A673 (cell line): ENCODE data around the gene ZNF664. TPM values are rescaled to one million over a fixed set of nuclear protein-coding genes. Genes with fewer than 3 reads are reported as not detected.

ENCODE experiments used
- BruUV-seq: library from RNA; stranded (reverse); fragments of 400-500 nt; replicated peaks from 2 replicates; lab custom pipeline; 2021; lab: Mats Ljungman, UMichigan
- CTCF ChIA-PET: fragments of 300-600 bp; sonication (Branson Sonifier 250); formaldehyde crosslinking; loops from one replicate; lab custom pipeline; 2022; ENCODE audit warnings: antibody characterized with exemption; lab: Charles Lee
- POLR2A ChIA-PET: fragments of 300-600 bp; sonication (Branson Sonifier 250); formaldehyde crosslinking; loops from one replicate; lab custom pipeline; 2022; ENCODE audit warnings: antibody characterized with exemption; ENCODE audit not compliant: low non-redundant PET; lab: Charles Lee
- DNase-seq: peaks from one replicate; pipeline ENCODE4 v3.0.0-alpha.2; 2015; ENCODE audit warnings: low spot score
- H3K27ac ChIP-seq: fragments of 200-600 bp; sonication (generic); 2 replicates; pipeline ENCODE4 v1.5.1; 2016; ENCODE audit warnings: mixed run types, low read depth, mild to moderate bottlenecking, mixed read lengths, antibody characterized with exemption, low read length; ENCODE audit not compliant: poor library complexity, severe bottlenecking
- H3K27me3 ChIP-seq: fragments of 200-600 bp; sonication (generic); replicated peaks from 2 replicates; pipeline ENCODE4 v1.6.1; 2017; ENCODE audit warnings: mixed run types, low read depth, mild to moderate bottlenecking, mixed read lengths, antibody characterized with exemption, low read length; ENCODE audit not compliant: insufficient read depth, poor library complexity
- H3K36me3 ChIP-seq: fragments of 200-600 bp; sonication (generic); 2 replicates; pipeline ENCODE4 v1.6.1; 2016; ENCODE audit warnings: mixed run types, mild to moderate bottlenecking, mixed read lengths, antibody characterized with exemption, low read length; ENCODE audit not compliant: insufficient read depth, poor library complexity, severe bottlenecking
- H3K4me1 ChIP-seq: fragments of 200-600 bp; sonication (generic); 2 replicates; pipeline ENCODE4 v1.6.1; 2017; ENCODE audit warnings: mixed run types, mild to moderate bottlenecking, mixed read lengths, antibody characterized with exemption, low read length; ENCODE audit not compliant: insufficient read depth, poor library complexity, severe bottlenecking
- H3K4me3 ChIP-seq: fragments of 200-600 bp; sonication (generic); 2 replicates; pipeline ENCODE4 v1.5.1; 2016; ENCODE audit warnings: low read depth, mixed run types, mild to moderate bottlenecking, mixed read lengths, low read length; ENCODE audit not compliant: poor library complexity, severe bottlenecking
- H3K9me3 ChIP-seq: fragments of 200-600 bp; sonication (generic); 2 replicates; pipeline ENCODE4 v1.6.1; 2016; ENCODE audit warnings: mixed run types, low read depth, mild to moderate bottlenecking, mixed read lengths, antibody characterized with exemption, low read length; ENCODE audit not compliant: poor library complexity, severe bottlenecking
- EZH2 ChIP-seq: fragments of 200-600 bp; sonication (generic); IDR thresholded peaks from 2 replicates; pipeline ENCODE4 v1.6.1; 2017; ENCODE audit warnings: borderline replicate concordance, low read depth, mild to moderate bottlenecking, mixed read lengths, antibody characterized with exemption, low read length; ENCODE audit not compliant: poor library complexity, severe bottlenecking
- intact Hi-C: fragments of 100-400 bp; cut with micrococcal nuclease; formaldehyde crosslinking; loops from one replicate; pipeline ENCODE4 v1.10.0; 2022; ENCODE audit not compliant: unreplicated experiment
- total RNA-seq: library from RNA; stranded (reverse); gene quantifications from 2 replicates; pipeline ENCODE4 v1.2.3, GENCODE V29; 2021
- TF ChIP-seq, protein P1 (sequence below): fragments of 300-800, 200-600 bp; sonication (generic); conservative IDR thresholded peaks from 2 replicates; pipeline ENCODE4 v1.5.1; 2017; ENCODE audit warnings: low read depth, mild to moderate bottlenecking, antibody characterized with exemption, low read length, moderate library complexity, mixed read lengths

Gene ZNF664
- total RNA-seq, 1 experiment from 2014 or later, result 135 TPM

- DNase-seq, result no peak
- intact Hi-C loops, result no loop called here
- no peaks in the 10 kb centered on the region for H3K36me3 ChIP-seq
- no TSS peak for BruUV-seq
- H3K4me3 ChIP-seq, result no peak overlapping the region
- no peaks in the 10 kb centered on the region for H3K27me3 ChIP-seq
- TF ChIP-seq, protein P1, sequence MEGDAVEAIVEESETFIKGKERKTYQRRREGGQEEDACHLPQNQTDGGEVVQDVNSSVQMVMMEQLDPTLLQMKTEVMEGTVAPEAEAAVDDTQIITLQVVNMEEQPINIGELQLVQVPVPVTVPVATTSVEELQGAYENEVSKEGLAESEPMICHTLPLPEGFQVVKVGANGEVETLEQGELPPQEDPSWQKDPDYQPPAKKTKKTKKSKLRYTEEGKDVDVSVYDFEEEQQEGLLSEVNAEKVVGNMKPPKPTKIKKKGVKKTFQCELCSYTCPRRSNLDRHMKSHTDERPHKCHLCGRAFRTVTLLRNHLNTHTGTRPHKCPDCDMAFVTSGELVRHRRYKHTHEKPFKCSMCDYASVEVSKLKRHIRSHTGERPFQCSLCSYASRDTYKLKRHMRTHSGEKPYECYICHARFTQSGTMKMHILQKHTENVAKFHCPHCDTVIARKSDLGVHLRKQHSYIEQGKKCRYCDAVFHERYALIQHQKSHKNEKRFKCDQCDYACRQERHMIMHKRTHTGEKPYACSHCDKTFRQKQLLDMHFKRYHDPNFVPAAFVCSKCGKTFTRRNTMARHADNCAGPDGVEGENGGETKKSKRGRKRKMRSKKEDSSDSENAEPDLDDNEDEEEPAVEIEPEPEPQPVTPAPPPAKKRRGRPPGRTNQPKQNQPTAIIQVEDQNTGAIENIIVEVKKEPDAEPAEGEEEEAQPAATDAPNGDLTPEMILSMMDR, result no peak
- no peaks in the 10 kb centered on the region for H3K4me1 ChIP-seq
- ChIA-PET POLR2A (no interaction called here), CTCF (interaction anchor here (0.5 kb wide), 1 partner anchor 245 kb away, joined by 3 read pairs; no protein-coding TSS in a partner anchor)
- no peak overlapping the region for H3K27ac ChIP-seq
- H3K9me3 ChIP-seq, result peaks cover 17% of the 10 kb centered on the region
These were observed 72.8 kb downstream of the ZNF664 start for GRCh38 chr12:124045671-124046455.

DNA sequence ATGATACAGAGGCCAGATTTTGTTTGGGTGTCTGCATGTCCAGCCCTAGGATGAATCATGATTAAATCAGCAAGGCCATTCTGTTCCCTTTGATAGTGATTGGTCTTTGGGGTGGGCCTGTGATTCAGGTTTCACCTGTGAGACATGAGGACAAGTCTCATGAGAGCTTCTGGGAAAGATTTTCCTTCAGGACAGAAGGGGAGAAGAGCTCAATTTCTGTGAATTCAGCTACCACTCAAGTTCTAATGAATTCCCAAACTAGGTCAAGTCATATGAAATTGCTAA, 73.4 kb downstream of the ZNF664 start:
- Histone ChIP-seq H3K27ac (no peak overlapping the region), H3K4me3 (no peak overlapping the region), H3K27me3 (no peaks in the 10 kb centered on the region), H3K4me1 (no peaks in the 10 kb centered on the region), H3K36me3 (no peaks in the 10 kb centered on the region), H3K9me3 (peaks cover 17% of the 10 kb centered on the region)
- ChIA-PET CTCF (interaction anchor here (0.5 to 0.6 kb wide), 2 partner anchors 245 to 719 kb away, joined by 3 to 5 read pairs; no protein-coding TSS in a partner anchor), POLR2A (no interaction called here)
- intact Hi-C loops, result no loop called here
- DNase-seq, result no peak
- BruUV-seq, result no TSS peak
- TF ChIP-seq, protein P1, result no peak
- no peak for TF ChIP-seq EZH2

GRCh38 chr12:124047045-124047566, 74.1 kb downstream of the ZNF664 start:
- DNase-seq, result no peak
- H3K9me3 ChIP-seq, result peaks cover 17% of the 10 kb centered on the region
- TF ChIP-seq, protein P1, result no peak
- no peak for TF ChIP-seq EZH2
- no peak overlapping the region for H3K4me3 ChIP-seq
- no peaks in the 10 kb centered on the region for H3K36me3 ChIP-seq
- POLR2A ChIA-PET, result no interaction called here
- CTCF ChIA-PET, result interaction anchor here (0.6 kb wide), 1 partner anchor 718 kb away, joined by 5 read pairs; no protein-coding TSS in a partner anchor
- no peaks in the 10 kb centered on the region for H3K4me1 ChIP-seq
- no TSS peak for BruUV-seq
- intact Hi-C loops, result no loop called here
- no peak overlapping the region for H3K27ac ChIP-seq
- H3K27me3 ChIP-seq, result no peaks in the 10 kb centered on the region
